ENCODE measurements around the gene COQ10B.

DNA sequence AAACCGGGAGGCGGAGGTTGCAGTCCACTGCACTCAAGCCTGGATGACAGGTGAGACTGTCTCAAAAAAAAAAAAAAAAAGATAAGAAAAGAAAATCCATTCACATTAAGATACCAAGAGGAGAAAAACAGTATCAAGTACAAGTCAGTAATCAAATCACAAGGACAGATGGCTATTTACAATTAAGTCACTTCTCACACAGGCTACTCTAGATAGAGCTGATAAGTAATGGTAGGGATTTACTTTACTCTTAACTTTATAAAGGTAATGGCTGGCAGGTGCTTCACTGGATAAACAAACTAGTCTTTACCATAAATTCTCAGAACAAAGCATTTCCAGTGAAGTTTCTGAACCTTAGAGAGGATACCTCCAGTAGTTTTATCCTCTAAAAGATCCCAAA is 30.0 kb upstream of the COQ10B start:
- no peak for TF ChIP-seq POLR2A (IDR thresholded peaks at IDR 0.05)
- TF ChIP-seq POLR2AphosphoS5 (IDR thresholded peaks at IDR 0.05; ENCODE audit: insufficient read depth in 1 of 2, low read depth in 1 of 2): no peak
- TF ChIP-seq, protein P1, sequence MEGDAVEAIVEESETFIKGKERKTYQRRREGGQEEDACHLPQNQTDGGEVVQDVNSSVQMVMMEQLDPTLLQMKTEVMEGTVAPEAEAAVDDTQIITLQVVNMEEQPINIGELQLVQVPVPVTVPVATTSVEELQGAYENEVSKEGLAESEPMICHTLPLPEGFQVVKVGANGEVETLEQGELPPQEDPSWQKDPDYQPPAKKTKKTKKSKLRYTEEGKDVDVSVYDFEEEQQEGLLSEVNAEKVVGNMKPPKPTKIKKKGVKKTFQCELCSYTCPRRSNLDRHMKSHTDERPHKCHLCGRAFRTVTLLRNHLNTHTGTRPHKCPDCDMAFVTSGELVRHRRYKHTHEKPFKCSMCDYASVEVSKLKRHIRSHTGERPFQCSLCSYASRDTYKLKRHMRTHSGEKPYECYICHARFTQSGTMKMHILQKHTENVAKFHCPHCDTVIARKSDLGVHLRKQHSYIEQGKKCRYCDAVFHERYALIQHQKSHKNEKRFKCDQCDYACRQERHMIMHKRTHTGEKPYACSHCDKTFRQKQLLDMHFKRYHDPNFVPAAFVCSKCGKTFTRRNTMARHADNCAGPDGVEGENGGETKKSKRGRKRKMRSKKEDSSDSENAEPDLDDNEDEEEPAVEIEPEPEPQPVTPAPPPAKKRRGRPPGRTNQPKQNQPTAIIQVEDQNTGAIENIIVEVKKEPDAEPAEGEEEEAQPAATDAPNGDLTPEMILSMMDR (IDR thresholded peaks at IDR 0.05): no peak
